ENCODE measurements around the gene COPZ2. TPM values are rescaled to one million over a fixed set of nuclear protein-coding genes. Genes with fewer than 3 reads are reported as not detected.
A peak's percentile ranks its signal among the peaks of the same experiment; 100 is the strongest.

Gene COPZ2
- total and polyA plus RNA-seq, 8 donors = 18.8 to 48.6 (median 24.2) TPM

GRCh38 chr17:48013876-48014594 lies 23.6 kb downstream of the COPZ2 start:
- DNase-seq (no peak), ATAC-seq (no peak)
- intact Hi-C loops (cut with DNase I) = loop anchor here in 1 of 2 donors (10.0 kb wide), 1 partner anchor 69 kb away; the partner anchor contains the start of gene PNPO
- TF ChIP-seq, protein P1, sequence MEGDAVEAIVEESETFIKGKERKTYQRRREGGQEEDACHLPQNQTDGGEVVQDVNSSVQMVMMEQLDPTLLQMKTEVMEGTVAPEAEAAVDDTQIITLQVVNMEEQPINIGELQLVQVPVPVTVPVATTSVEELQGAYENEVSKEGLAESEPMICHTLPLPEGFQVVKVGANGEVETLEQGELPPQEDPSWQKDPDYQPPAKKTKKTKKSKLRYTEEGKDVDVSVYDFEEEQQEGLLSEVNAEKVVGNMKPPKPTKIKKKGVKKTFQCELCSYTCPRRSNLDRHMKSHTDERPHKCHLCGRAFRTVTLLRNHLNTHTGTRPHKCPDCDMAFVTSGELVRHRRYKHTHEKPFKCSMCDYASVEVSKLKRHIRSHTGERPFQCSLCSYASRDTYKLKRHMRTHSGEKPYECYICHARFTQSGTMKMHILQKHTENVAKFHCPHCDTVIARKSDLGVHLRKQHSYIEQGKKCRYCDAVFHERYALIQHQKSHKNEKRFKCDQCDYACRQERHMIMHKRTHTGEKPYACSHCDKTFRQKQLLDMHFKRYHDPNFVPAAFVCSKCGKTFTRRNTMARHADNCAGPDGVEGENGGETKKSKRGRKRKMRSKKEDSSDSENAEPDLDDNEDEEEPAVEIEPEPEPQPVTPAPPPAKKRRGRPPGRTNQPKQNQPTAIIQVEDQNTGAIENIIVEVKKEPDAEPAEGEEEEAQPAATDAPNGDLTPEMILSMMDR (IDR thresholded peaks at IDR 0.05) = no peak
- no peak overlapping the region for H3K4me3 ChIP-seq
- peaks cover 10 to 66% of the 10 kb centered on the region in 2 donors for H3K27me3 ChIP-seq
- H3K4me1 ChIP-seq = peaks cover 8 to 37% of the 10 kb centered on the region in 2 donors
- no peak overlapping the region for H3K27ac ChIP-seq
- H3K9me3 ChIP-seq = no peaks in the 10 kb centered on the region
- no peaks in the 10 kb centered on the region for H3K36me3 ChIP-seq

DNA sequence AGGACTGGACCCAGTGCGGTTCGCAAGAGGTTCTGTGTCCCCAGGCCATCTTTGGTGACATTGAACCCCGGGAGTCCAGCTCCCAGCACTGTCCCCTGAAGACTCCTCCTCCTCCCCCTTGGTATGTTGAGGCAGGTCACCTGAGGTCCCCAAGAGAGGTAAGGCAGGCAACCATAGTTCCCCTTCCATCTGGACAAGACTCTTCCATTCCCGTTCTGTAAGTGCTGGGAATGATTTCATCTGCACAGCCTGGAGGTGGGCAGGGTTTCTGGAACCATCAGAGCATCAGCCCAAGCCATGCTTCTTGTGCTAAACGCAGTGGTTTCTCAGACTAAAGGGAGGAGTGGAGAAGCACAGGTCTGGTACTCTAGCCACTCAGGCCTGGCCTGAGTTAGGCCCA lies 24.9 kb downstream of the COPZ2 start:
- H3K27me3 ChIP-seq = peaks cover 10 to 76% of the 10 kb centered on the region in 2 donors
- H3K27ac ChIP-seq = no peak overlapping the region
- no peaks in the 10 kb centered on the region for H3K36me3 ChIP-seq
- intact Hi-C loops (cut with DNase I) = loop anchor here in 1 of 2 donors (10.0 kb wide), 1 partner anchor 68 kb away; the partner anchor contains the start of gene PNPO
- TF ChIP-seq, protein P1 (IDR thresholded peaks at IDR 0.05) = no peak
- no peaks in the 10 kb centered on the region for H3K9me3 ChIP-seq
- no peak overlapping the region for H3K4me3 ChIP-seq
- ATAC-seq = no peak
- H3K4me1 ChIP-seq = peaks cover 8 to 26% of the 10 kb centered on the region in 2 donors
- no peak for DNase-seq

DNA sequence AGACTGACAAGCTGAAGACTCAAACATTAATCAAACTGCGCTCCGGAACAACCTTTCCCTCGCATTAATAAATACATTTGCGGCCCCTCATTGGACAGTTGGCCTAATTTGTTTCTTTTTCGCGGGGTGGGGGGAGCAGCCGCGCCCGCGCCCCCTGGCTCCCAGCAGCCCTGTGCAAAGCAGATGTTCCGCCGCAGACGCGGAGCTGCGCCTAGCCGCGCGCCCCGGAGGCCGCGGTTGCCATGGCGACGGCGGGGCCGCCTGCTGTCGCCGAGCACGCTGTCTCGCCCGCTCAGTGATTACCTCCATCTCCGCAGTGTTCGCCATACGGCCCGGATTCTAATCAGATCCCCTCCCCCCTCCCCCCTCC lies 25.5 kb downstream of the COPZ2 start:
- intact Hi-C loops (cut with DNase I) = loop anchor here in 1 of 2 donors (10.0 kb wide), 1 partner anchor 67 kb away; the partner anchor contains the start of gene PNPO
- Histone ChIP-seq H3K36me3 (no peaks in the 10 kb centered on the region), H3K27me3 (peaks cover 10 to 81% of the 10 kb centered on the region in 2 donors), H3K4me3 (peak overlapping the region; percentile 9 to 24), H3K9me3 (no peaks in the 10 kb centered on the region), H3K4me1 (peaks cover 8 to 21% of the 10 kb centered on the region in 2 donors), H3K27ac (no peak overlapping the region)
- DNase-seq = peak in 3 of 4 donors; percentile 22 to 89 (median 76)
- TF ChIP-seq, protein P1 (IDR thresholded peaks at IDR 0.05) = no peak
- peak; percentile 73 for ATAC-seq

DNA sequence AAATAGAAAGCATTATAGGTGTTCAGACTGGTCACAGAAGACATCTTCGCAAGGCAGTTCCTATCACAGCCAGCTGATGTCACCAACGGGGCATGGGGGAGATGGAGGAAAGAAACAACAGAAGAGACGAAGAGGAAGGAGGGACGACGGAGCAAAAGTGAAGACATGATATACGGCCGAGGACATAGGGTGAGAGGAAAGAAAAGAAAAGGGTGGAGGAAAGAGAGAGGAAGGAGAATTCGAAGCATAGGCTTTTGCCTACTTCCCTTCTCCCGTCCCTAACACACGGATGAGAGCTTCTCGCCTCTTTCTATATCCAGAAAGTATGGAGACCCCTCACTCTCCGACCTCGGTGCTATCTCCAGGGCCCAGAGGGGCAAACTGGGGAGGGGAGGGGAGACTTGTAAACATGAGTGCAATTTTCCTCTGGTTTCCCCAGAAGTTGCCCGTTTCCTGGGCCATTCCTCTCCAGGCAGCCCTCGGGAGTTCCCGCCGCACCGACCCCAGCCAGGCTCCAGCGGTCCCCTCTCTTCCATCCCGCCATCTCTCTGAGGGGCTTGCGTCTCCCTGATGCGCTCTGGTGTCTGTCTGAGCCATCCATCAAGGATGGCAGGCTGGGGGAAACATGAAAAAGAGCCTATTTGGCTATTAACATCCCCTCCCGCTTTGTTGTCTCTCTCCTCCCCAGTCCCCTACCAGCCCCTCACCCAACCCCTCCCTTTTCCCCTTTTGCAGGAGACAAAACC lies 26.0 kb downstream of the COPZ2 start:
- Histone ChIP-seq H3K36me3 (no peaks in the 10 kb centered on the region), H3K4me3 (peak overlapping the region; percentile 9 to 24), H3K9me3 (no peaks in the 10 kb centered on the region), H3K4me1 (peaks cover 8 to 19% of the 10 kb centered on the region in 2 donors), H3K27ac (no peak overlapping the region), H3K27me3 (peaks cover 10 to 84% of the 10 kb centered on the region in 2 donors)
- TF ChIP-seq, protein P1 (IDR thresholded peaks at IDR 0.05) = peak in 1 of 2 donors; percentile 12
- ATAC-seq (peak; percentile 75), DNase-seq (peak in 1 of 4 donors; percentile 23)
- intact Hi-C loops (cut with DNase I) = loop anchor here in 1 of 2 donors (10.0 kb wide), 1 partner anchor 67 kb away; the partner anchor contains the start of gene PNPO

DNA sequence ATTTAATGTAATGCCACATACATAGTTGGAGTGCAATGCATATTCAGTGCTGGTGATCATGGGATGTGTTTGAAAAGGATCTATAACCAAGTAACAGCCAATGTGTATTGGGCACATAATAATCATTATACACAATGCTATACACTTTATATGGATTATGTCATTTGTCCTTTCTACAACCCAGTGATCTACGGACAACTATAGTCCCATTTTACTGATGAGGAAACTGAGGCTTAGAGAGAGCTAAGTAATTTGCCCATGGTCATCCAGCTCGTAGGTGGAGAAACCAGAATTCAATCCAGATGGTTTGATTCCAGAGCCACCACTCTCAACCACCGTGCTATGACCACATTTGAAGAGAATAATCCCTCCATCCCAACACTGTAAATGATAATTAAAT lies 27.4 kb downstream of the COPZ2 start:
- peaks cover 10 to 80% of the 10 kb centered on the region in 2 donors for H3K27me3 ChIP-seq
- H3K4me1 ChIP-seq = peaks cover 8 to 19% of the 10 kb centered on the region in 2 donors
- no peak overlapping the region for H3K4me3 ChIP-seq
- no peaks in the 10 kb centered on the region for H3K9me3 ChIP-seq
- no peak overlapping the region for H3K27ac ChIP-seq
- TF ChIP-seq, protein P1 (IDR thresholded peaks at IDR 0.05) = no peak
- ATAC-seq (no peak), DNase-seq (no peak)
- H3K36me3 ChIP-seq = no peaks in the 10 kb centered on the region
- intact Hi-C loops (cut with DNase I) = loop anchor here in 1 of 2 donors (10.0 kb wide), 1 partner anchor 65 kb away; the partner anchor contains the start of gene PNPO
